ENCODE results near the gene HECTD2. TPM values are rescaled to one million over a fixed set of nuclear protein-coding genes. Genes with fewer than 3 reads are reported as not detected.
"Not testable (repeated sequence)": the region's sequence is repeated elsewhere in the genome, so short reads cannot be mapped to it uniquely, and the experiment has no call there.

HECTD2 gene
- total RNA-seq, 2 donors from 2014 or later, result 18.7 to 22.8 TPM

DNA sequence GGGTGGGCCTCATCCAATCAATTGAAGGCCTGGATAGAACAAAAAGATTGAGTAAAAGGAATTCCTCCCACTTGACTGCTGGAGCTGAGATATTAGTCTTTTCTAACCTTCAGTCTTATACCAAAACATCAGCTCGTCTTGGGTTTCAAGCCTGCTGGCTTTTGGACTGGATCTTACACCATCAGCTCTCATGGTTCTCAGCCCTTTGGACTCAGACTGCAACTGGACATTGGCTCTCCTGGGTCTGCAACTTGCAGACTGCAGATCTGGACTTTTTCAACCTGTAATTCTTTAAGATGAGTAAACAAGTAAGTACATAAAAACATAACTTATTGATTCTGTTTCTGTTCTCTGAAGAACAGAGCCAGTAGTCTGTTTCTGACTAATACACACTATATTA is 149.0 kb downstream of the HECTD2 start:
- WGBS, result 84% methylated on average over 1 of the region's 1 CpG

DNA sequence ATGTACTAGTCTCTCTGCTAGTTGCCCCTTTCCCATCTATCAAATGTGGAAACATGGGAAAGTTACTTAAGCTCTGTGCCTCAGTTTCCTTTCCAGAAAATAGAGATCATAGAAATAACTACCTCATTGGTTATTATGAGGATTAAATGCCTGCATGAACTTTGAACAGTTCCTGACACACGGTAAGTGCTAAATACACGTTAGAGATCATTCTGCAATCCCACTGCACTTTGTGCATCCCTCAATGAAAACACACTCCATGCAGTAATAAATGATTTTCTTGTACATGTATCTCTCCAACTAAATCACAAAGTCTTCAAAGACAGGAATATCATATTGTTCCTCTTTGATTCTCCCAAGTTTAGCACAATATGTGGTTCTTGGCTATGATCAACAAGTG is 149.6 kb downstream of the HECTD2 start:
- 95% methylated on average over 2 of the region's 2 CpGs for WGBS
- Histone ChIP-seq H3K4me3 (no peak overlapping the region), H3K9me3 (no peaks in the 10 kb centered on the region), H3K27me3 (replicated peaks; ENCODE audit: insufficient read depth) (no peaks in the 10 kb centered on the region), H3K27ac (no peak overlapping the region), H3K4me1 (replicated peaks) (peaks cover 9% of the 10 kb centered on the region), H3K36me3 (no peaks in the 10 kb centered on the region)
- TF ChIP-seq POLR2A (IDR thresholded peaks at IDR 0.05) (no peak), POLR2AphosphoS5 (IDR thresholded peaks at IDR 0.05) (no peak)
- TF ChIP-seq, protein P1, sequence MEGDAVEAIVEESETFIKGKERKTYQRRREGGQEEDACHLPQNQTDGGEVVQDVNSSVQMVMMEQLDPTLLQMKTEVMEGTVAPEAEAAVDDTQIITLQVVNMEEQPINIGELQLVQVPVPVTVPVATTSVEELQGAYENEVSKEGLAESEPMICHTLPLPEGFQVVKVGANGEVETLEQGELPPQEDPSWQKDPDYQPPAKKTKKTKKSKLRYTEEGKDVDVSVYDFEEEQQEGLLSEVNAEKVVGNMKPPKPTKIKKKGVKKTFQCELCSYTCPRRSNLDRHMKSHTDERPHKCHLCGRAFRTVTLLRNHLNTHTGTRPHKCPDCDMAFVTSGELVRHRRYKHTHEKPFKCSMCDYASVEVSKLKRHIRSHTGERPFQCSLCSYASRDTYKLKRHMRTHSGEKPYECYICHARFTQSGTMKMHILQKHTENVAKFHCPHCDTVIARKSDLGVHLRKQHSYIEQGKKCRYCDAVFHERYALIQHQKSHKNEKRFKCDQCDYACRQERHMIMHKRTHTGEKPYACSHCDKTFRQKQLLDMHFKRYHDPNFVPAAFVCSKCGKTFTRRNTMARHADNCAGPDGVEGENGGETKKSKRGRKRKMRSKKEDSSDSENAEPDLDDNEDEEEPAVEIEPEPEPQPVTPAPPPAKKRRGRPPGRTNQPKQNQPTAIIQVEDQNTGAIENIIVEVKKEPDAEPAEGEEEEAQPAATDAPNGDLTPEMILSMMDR (IDR thresholded peaks at IDR 0.05), result no peak
- intact Hi-C loops (cut with DNase I), result no loop called here
- DNase-seq (ENCODE audit: low spot score), result no peak

More for the DNA sequence above, 149.0 kb downstream of the HECTD2 start:
- H3K36me3 ChIP-seq, result no peaks in the 10 kb centered on the region
- H3K4me1 ChIP-seq (replicated peaks), result peaks cover 9% of the 10 kb centered on the region
- H3K27me3 ChIP-seq (replicated peaks; ENCODE audit: insufficient read depth), result no peaks in the 10 kb centered on the region
- TF ChIP-seq POLR2AphosphoS5 (IDR thresholded peaks at IDR 0.05) (no peak), POLR2A (IDR thresholded peaks at IDR 0.05) (no peak)
- TF ChIP-seq, protein P1 (IDR thresholded peaks at IDR 0.05), result no peak
- DNase-seq (ENCODE audit: low spot score), result no peak
- H3K27ac ChIP-seq, result no peak overlapping the region
- intact Hi-C loops (cut with DNase I), result no loop called here
- no peaks in the 10 kb centered on the region for H3K9me3 ChIP-seq
- H3K4me3 ChIP-seq, result no peak overlapping the region

DNA sequence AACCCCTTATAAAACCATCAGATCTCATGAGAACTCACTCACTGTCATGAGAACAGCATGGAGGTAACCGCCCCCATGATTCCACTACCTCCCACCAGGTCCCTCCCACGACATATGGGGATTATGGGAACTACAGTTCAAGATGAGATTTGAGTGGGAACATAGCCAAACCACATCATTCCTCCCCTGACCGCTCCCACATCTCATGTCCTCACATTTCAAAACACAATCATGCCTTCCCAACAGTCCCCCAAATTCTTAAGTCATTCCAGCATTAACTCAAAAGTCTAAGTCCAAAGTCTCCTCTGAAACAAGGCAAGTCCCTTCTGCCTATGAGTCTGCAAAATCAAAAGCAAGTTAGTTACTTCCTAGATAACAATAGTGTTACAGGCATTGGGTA is 150.7 kb downstream of the HECTD2 start:
- H3K4me1 ChIP-seq (replicated peaks); intact Hi-C loops (cut with DNase I); H3K27me3 ChIP-seq (replicated peaks; ENCODE audit: insufficient read depth); H3K4me3 ChIP-seq; H3K36me3 ChIP-seq; DNase-seq (ENCODE audit: low spot score); H3K9me3 ChIP-seq; H3K27ac ChIP-seq: not testable (repeated sequence)
- 72% methylated on average over 3 of the region's 3 CpGs for WGBS

DNA sequence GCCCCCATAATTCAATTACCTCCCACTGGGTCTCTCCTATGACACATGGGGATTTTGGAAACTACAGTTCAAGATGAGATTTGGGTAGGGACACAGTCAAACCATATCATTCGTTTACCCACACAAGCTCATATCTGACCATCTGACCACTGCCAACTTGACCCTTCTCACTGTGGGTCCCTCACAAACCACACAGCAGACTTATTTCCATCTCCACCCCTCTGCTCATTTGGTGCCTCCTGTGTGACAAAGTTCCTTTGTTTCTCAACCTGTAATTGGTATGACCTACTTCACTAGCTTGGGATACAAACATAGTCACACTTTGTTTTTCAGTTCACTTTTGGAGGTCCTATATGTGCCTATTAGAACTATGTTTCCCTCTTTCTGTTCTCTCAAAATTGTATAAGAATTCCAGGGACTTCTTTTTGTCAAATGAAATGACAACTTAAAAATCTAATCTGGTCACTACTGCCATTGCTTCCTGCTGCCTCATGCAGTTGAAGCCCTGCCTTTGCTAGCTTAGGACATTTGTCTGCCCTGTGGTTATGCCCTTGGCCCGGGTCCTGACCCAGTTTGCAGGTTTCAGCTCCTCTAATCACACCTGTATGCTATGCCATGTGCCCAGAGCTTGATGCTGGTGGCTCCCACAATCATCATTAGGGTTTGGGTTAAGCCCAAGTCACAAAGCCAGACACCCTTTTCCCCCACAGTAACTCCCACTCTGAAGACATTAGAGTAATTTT is 152.9 kb downstream of the HECTD2 start:
- Histone ChIP-seq H3K9me3 (no peaks in the 10 kb centered on the region), H3K27me3 (replicated peaks; ENCODE audit: insufficient read depth) (no peaks in the 10 kb centered on the region), H3K4me1 (replicated peaks) (no peaks in the 10 kb centered on the region), H3K36me3 (no peaks in the 10 kb centered on the region), H3K27ac (no peak overlapping the region), H3K4me3 (no peak overlapping the region)
- intact Hi-C loops (cut with DNase I), result no loop called here
- no peak for DNase-seq (ENCODE audit: low spot score)
- TF ChIP-seq POLR2A (IDR thresholded peaks at IDR 0.05) (no peak), POLR2AphosphoS5 (IDR thresholded peaks at IDR 0.05) (no peak)
- TF ChIP-seq, protein P1 (IDR thresholded peaks at IDR 0.05), result no peak
- WGBS, result 84% methylated on average over 2 of the region's 2 CpGs

DNA sequence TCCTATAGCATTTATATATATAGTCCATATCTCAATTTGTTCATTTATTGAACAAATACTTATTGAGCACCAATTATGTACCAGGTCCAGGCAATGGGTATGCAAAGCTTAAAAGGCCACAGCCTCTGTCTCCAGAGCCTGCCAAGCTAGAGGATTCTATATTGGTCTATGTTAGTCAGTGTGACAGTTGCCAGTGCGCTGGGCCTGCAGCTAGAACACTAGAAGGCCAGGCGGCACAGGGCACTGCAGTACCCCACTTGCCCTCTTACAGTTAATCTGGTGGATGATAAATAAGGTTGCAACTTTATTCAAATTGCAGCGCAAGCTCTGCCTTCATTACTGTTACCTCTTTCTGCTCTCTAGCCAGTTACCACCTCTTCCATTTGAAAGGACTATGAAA is 153.9 kb downstream of the HECTD2 start:
- no peak overlapping the region for H3K27ac ChIP-seq
- 97% methylated on average over 3 of the region's 3 CpGs for WGBS
- H3K4me3 ChIP-seq, result no peak overlapping the region
- no peaks in the 10 kb centered on the region for H3K9me3 ChIP-seq
- intact Hi-C loops (cut with DNase I), result no loop called here
- no peaks in the 10 kb centered on the region for H3K27me3 ChIP-seq (replicated peaks; ENCODE audit: insufficient read depth)
- DNase-seq (ENCODE audit: low spot score), result no peak
- no peaks in the 10 kb centered on the region for H3K4me1 ChIP-seq (replicated peaks)
- TF ChIP-seq POLR2AphosphoS5 (IDR thresholded peaks at IDR 0.05), result no peak
- TF ChIP-seq, protein P1 (IDR thresholded peaks at IDR 0.05), result no peak
- TF ChIP-seq POLR2A (IDR thresholded peaks at IDR 0.05), result no peak
- H3K36me3 ChIP-seq, result no peaks in the 10 kb centered on the region

Small RNA genes lying within 50 kb of the gene (small RNA-seq; reads per million reads assigned to genes)
- gene AL161798.1, result 0 reads per million in 2 donors
- 0 reads per million in 2 donors for gene RPS27P1

Other genes starting within 250 kb of the HECTD2 start
- gene PCGF5, start 189.7 kb upstream of the HECTD2 start, total RNA-seq, result 10 to 100 TPM; 35.7 to 41.3 TPM
- 10 to 100 TPM; 10.6 to 20.5 TPM for gene PPP1R3C, start 222.7 kb downstream of the HECTD2 start, total RNA-seq